Endothelial cell of umbilical vein (primary cell): ENCODE results near the gene CD38. TPM values are rescaled to one million over a fixed set of nuclear protein-coding genes. Genes with fewer than 3 reads are reported as not detected.

Experiments used
- BruUV-seq: library from RNA; stranded (reverse); fragments of 400-500 nt; replicated peaks from 2 replicates; lab custom pipeline; 2021; lab: Mats Ljungman, UMichigan
- CTCF ChIA-PET: fragments of 300-600, 350-600 bp; sonication (Branson Sonifier 250); formaldehyde crosslinking; loops from one replicate; lab custom pipeline; 2021; ENCODE audit warnings: antibody characterized with exemption, inconsistent platforms; lab: Charles Lee
- POLR2A ChIA-PET: fragments of 300-600, 350-600 bp; sonication (Branson Sonifier 250); formaldehyde crosslinking; loops from one replicate; lab custom pipeline; 2021; ENCODE audit warnings: antibody characterized with exemption, inconsistent platforms; lab: Charles Lee
- DNase-seq: peaks from one replicate; pipeline ENCODE4 v3.0.0-alpha.2; 2011; ENCODE audit warnings: low read depth, low spot score
- FAIRE-seq: peaks from 2 replicates; lab custom pipeline; 2011; peaks lifted over from hg19 to GRCh38; lab: Jason Lieb, UNC
- H2AFZ ChIP-seq: 2 replicates; pipeline ENCODE4 v1.6.0; 2012; ENCODE audit warnings: low read depth, low read length, control low read depth, inconsistent platforms
- H3K27ac ChIP-seq: 2 replicates; pipeline ENCODE4 v1.5.1; 2011; ENCODE audit warnings: low read depth, mild to moderate bottlenecking, control low read depth, low read length, moderate library complexity; ENCODE audit not compliant: insufficient read depth
- H3K27me3 ChIP-seq, 2 experiments: 2 replicates each; pipeline versions ENCODE4 v1.6.0 to v1.6.1; 2011; ENCODE audit warnings: low read length in 2 of 2, mixed read lengths in 1 of 2; ENCODE audit not compliant: control insufficient read depth in 2 of 2, insufficient read depth in 2 of 2
- H3K36me3 ChIP-seq, 2 experiments: 2 replicates in 1 of 2; 3 replicates in 1 of 2; pipeline ENCODE4 v1.5.1; 2011; ENCODE audit warnings: low read length in 2 of 2, mild to moderate bottlenecking in 1 of 2, moderate library complexity in 1 of 2; ENCODE audit not compliant: control insufficient read depth in 2 of 2, insufficient read depth in 2 of 2; ENCODE audit errors: extremely low read depth in 1 of 2
- H3K4me1 ChIP-seq: 3 replicates; pipeline ENCODE4 v1.5.1; 2011; ENCODE audit warnings: mild to moderate bottlenecking, low read length; ENCODE audit not compliant: control insufficient read depth, insufficient read depth; ENCODE audit errors: extremely low read depth
- H3K4me2 ChIP-seq: 2 replicates; pipeline ENCODE4 v1.6.1; 2011; ENCODE audit warnings: low read length, control low read depth, mixed read lengths; ENCODE audit not compliant: insufficient read depth
- H3K4me3 ChIP-seq, 3 experiments: fragments of 200-600 bp in 1 of 3; sonication (generic), shearing (Covaris generic) in 1 of 3; replicated peaks in 1 of 3; 2 replicates each; pipeline ENCODE4 v1.5.1; 2011 to 2016; ENCODE audit warnings: control low read depth in 3 of 3, low read length in 3 of 3, mild to moderate bottlenecking in 2 of 3, inconsistent platforms in 1 of 3, low read depth in 1 of 3, moderate library complexity in 1 of 3; ENCODE audit not compliant: insufficient read depth in 1 of 3
- H3K79me2 ChIP-seq: 2 replicates; pipeline ENCODE4 v1.6.0; 2012; ENCODE audit warnings: low read length, inconsistent platforms; ENCODE audit not compliant: control insufficient read depth, insufficient read depth
- H3K9ac ChIP-seq: replicated peaks from 2 replicates; pipeline ENCODE3; 2011; ENCODE audit warnings: low read length, control low read depth; ENCODE audit not compliant: insufficient read depth; ENCODE audit errors: extremely low read depth
- H3K9me1 ChIP-seq: replicated peaks from 3 replicates; pipeline ENCODE4 v1.6.0; 2011; ENCODE audit warnings: mild to moderate bottlenecking, low read length; ENCODE audit not compliant: control insufficient read depth, insufficient read depth; ENCODE audit errors: extremely low read depth
- H3K9me3 ChIP-seq: replicated peaks from 2 replicates; pipeline ENCODE4 v1.5.1; 2012; ENCODE audit warnings: low read length, inconsistent platforms; ENCODE audit not compliant: control insufficient read depth, insufficient read depth
- H4K20me1 ChIP-seq: replicated peaks from 2 replicates; pipeline ENCODE3; 2011; ENCODE audit warnings: mild to moderate bottlenecking, low read length; ENCODE audit not compliant: control insufficient read depth, insufficient read depth; ENCODE audit errors: extremely low read depth
- EZH2 ChIP-seq: IDR thresholded peaks from 2 replicates; pipeline ENCODE4 v1.6.1; 2012; ENCODE audit warnings: borderline replicate concordance, low read depth, mild to moderate bottlenecking, moderate library complexity, low read length, inconsistent platforms; ENCODE audit not compliant: severe bottlenecking
- FOS ChIP-seq: IDR thresholded peaks from 2 replicates; pipeline ENCODE4 v1.6.1; 2011; ENCODE audit warnings: mild to moderate bottlenecking, low read length, moderate library complexity, borderline replicate concordance; ENCODE audit not compliant: insufficient read depth
- GATA2 ChIP-seq: IDR thresholded peaks from 2 replicates; pipeline ENCODE4 v1.7.0; 2011; ENCODE audit warnings: low read depth, mild to moderate bottlenecking, moderate library complexity, mixed read lengths, low read length; ENCODE audit not compliant: insufficient read length, insufficient read depth
- JUN ChIP-seq: IDR thresholded peaks from 2 replicates; pipeline ENCODE4 v1.6.1; 2011; ENCODE audit warnings: borderline replicate concordance, low read depth; ENCODE audit not compliant: insufficient read length, insufficient read depth
- MAX ChIP-seq: IDR thresholded peaks from 2 replicates; pipeline ENCODE4 v1.6.1; 2011; ENCODE audit not compliant: insufficient read depth, insufficient read length
- MYC ChIP-seq: IDR thresholded peaks from one replicate; pipeline ENCODE4 v1.6.1; 2011; ENCODE audit warnings: mild to moderate bottlenecking, low read depth, low read length
- POLR2A ChIP-seq: IDR thresholded peaks from 2 replicates; pipeline ENCODE4 v1.6.1; 2012; ENCODE audit warnings: low read depth, mild to moderate bottlenecking, control low read depth, low read length
- POLR2AphosphoS5 ChIP-seq: IDR thresholded peaks from 2 replicates; pipeline ENCODE4 v1.6.1; 2012; ENCODE audit warnings: low read depth, mild to moderate bottlenecking, control low read depth, low read length, moderate library complexity; ENCODE audit not compliant: insufficient read depth
- dilution Hi-C: fragments of 300-500 bp; cut with MboI; formaldehyde crosslinking; loops from one replicate; pipeline ENCODE4 v1.15.0; 2019; ENCODE audit warnings: low sequenced_read_pairs; ENCODE audit not compliant: extremely low pct_ligation_motif_present
- intact Hi-C: fragments of 100-400 bp; cut with micrococcal nuclease; formaldehyde crosslinking; loops from one replicate; pipeline ENCODE4 v1.10.0; 2022
- polyA plus RNA-seq, 4 experiments: library from polyadenylated mRNA; depleted of rRNA in 3 of 4; stranded (reverse) in 3 of 4; unstranded in 1 of 4; fragments of >200 nt; gene quantifications; 2 replicates each; pipeline versions ENCODE4 v1.2.1 to v1.2.3, GENCODE V29; 2011 to 2012; ENCODE audit warnings: missing spikeins in 1 of 4
- total RNA-seq: library from RNA; stranded (reverse); gene quantifications from 2 replicates; pipeline ENCODE4 v1.2.3, GENCODE V29; 2021
- TF ChIP-seq, protein P1 (sequence below), 2 donors: IDR thresholded peaks; 1 replicate in 1 of 2; 2 replicates in 1 of 2; pipeline ENCODE4 v1.5.1; 2011; ENCODE audit warnings: low read length in 2 of 2, mild to moderate bottlenecking in 2 of 2, moderate library complexity in 2 of 2, control low read depth in 1 of 2, inconsistent platforms in 1 of 2, low read depth in 1 of 2; ENCODE audit not compliant: insufficient read depth in 1 of 2; ENCODE audit errors: extremely low read depth in 1 of 2

CD38 gene
- total and polyA plus RNA-seq, 2 donors (not counting 3 experiments of a cell fraction or from before 2014, with no cell fraction given) = 0.11 to 0.31 TPM

- Histone ChIP-seq H3K36me3 (no peaks in the 10 kb centered on the region), H2AFZ (no peak overlapping the region), H3K9ac (no peak overlapping the region), H3K27ac (no peak overlapping the region), H3K9me3 (no peaks in the 10 kb centered on the region), H3K4me1 (no peaks in the 10 kb centered on the region), H3K4me2 (no peak overlapping the region), H3K4me3 (no peak overlapping the region), H3K9me1 (no peaks in the 10 kb centered on the region), H4K20me1 (no peaks in the 10 kb centered on the region), H3K27me3 (peaks cover 4 to 8% of the 10 kb centered on the region in 2 experiments), H3K79me2 (no peaks in the 10 kb centered on the region)
- dilution Hi-C loops (no loop called here), intact Hi-C loops (no loop called here)
- ChIA-PET POLR2A (no interaction called here), CTCF (interaction anchor here (1.5 to 5.2 kb wide), 2 partner anchors 67 to 377 kb away, joined by 4 to 44 read pairs; no protein-coding TSS in a partner anchor)
- BruUV-seq = no TSS peak
- no peak for FAIRE-seq
- DNase-seq = no peak
- TF ChIP-seq FOS = no peak
- TF ChIP-seq JUN = no peak
- no peak for TF ChIP-seq EZH2
- TF ChIP-seq POLR2A = no peak
- no peak for TF ChIP-seq GATA2
- TF ChIP-seq, protein P1, sequence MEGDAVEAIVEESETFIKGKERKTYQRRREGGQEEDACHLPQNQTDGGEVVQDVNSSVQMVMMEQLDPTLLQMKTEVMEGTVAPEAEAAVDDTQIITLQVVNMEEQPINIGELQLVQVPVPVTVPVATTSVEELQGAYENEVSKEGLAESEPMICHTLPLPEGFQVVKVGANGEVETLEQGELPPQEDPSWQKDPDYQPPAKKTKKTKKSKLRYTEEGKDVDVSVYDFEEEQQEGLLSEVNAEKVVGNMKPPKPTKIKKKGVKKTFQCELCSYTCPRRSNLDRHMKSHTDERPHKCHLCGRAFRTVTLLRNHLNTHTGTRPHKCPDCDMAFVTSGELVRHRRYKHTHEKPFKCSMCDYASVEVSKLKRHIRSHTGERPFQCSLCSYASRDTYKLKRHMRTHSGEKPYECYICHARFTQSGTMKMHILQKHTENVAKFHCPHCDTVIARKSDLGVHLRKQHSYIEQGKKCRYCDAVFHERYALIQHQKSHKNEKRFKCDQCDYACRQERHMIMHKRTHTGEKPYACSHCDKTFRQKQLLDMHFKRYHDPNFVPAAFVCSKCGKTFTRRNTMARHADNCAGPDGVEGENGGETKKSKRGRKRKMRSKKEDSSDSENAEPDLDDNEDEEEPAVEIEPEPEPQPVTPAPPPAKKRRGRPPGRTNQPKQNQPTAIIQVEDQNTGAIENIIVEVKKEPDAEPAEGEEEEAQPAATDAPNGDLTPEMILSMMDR (IDR thresholded peaks at IDR 0.05; ENCODE audit: extremely low read depth in 1 of 2, insufficient read depth in 1 of 2, low read depth in 1 of 2, low read length in 2 of 2) = no peak
- TF ChIP-seq MAX = no peak
- TF ChIP-seq MYC = no peak
- TF ChIP-seq POLR2AphosphoS5 = no peak
These were observed 110.4 kb downstream of the CD38 start for GRCh38 chr4:15888515-15888914.
